ENCODE measurements around the gene NF2.

The NF2 gene

GRCh38 chr22:29695129-29695926, 91.9 kb downstream of the NF2 start:
- Histone ChIP-seq H3K4me1 (ENCODE audit: control insufficient read depth in 1 of 2, insufficient read depth in 1 of 2, low read depth in 1 of 2, low read length in 1 of 2) (no peaks in the 10 kb centered on the region), H3K27ac (no peak overlapping the region), H3K9me3 (no peaks in the 10 kb centered on the region), H3K36me3 (peaks cover 48% of the 10 kb centered on the region), H3K4me3 (ENCODE audit: low read depth in 1 of 2, low read length in 1 of 2) (no peak overlapping the region), H3K27me3 (no peaks in the 10 kb centered on the region)
- TF ChIP-seq CTCF (IDR thresholded peaks at IDR 0.05): no peak

GRCh38 chr22:29697853-29698598, 94.6 kb downstream of the NF2 start:
- H3K9me3 ChIP-seq: no peaks in the 10 kb centered on the region
- no peak overlapping the region for H3K4me3 ChIP-seq (ENCODE audit: low read depth in 1 of 2, low read length in 1 of 2)
- TF ChIP-seq CTCF (IDR thresholded peaks at IDR 0.05): no peak
- H3K36me3 ChIP-seq: peaks cover 42% of the 10 kb centered on the region
- H3K27me3 ChIP-seq: peaks cover 13% of the 10 kb centered on the region
- no peak overlapping the region for H3K27ac ChIP-seq
- peaks cover 10 to 16% of the 10 kb centered on the region in 2 experiments for H3K4me1 ChIP-seq (ENCODE audit: control insufficient read depth in 1 of 2, insufficient read depth in 1 of 2, low read depth in 1 of 2, low read length in 1 of 2)

- no peaks in the 10 kb centered on the region for H3K9me3 ChIP-seq
- H3K27me3 ChIP-seq: peaks cover 22% of the 10 kb centered on the region
- no peak overlapping the region for H3K27ac ChIP-seq
- no peak for TF ChIP-seq CTCF (IDR thresholded peaks at IDR 0.05)
- peaks cover 20% of the 10 kb centered on the region for H3K36me3 ChIP-seq
- H3K4me1 ChIP-seq (ENCODE audit: control insufficient read depth in 1 of 2, insufficient read depth in 1 of 2, low read depth in 1 of 2, low read length in 1 of 2): peaks cover 13 to 22% of the 10 kb centered on the region in 2 experiments
- no peak overlapping the region for H3K4me3 ChIP-seq (ENCODE audit: low read depth in 1 of 2, low read length in 1 of 2)
These were observed 96.9 kb downstream of the NF2 start for GRCh38 chr22:29700206-29700899.

- Histone ChIP-seq H3K27ac (no peak overlapping the region), H3K4me3 (ENCODE audit: low read depth in 1 of 2, low read length in 1 of 2) (no peak overlapping the region), H3K27me3 (peaks cover 22% of the 10 kb centered on the region), H3K36me3 (peaks cover 16% of the 10 kb centered on the region), H3K4me1 (ENCODE audit: control insufficient read depth in 1 of 2, insufficient read depth in 1 of 2, low read depth in 1 of 2, low read length in 1 of 2) (peaks cover 13 to 22% of the 10 kb centered on the region in 2 experiments), H3K9me3 (no peaks in the 10 kb centered on the region)
- TF ChIP-seq CTCF (IDR thresholded peaks at IDR 0.05): no peak
These were observed 97.4 kb downstream of the NF2 start for GRCh38 chr22:29700900-29701154.

GRCh38 chr22:29701155-29701999, 97.9 kb downstream of the NF2 start:
- TF ChIP-seq CTCF (IDR thresholded peaks at IDR 0.05): no peak
- H3K9me3 ChIP-seq: no peaks in the 10 kb centered on the region
- H3K4me1 ChIP-seq (ENCODE audit: control insufficient read depth in 1 of 2, insufficient read depth in 1 of 2, low read depth in 1 of 2, low read length in 1 of 2): peaks cover 13 to 22% of the 10 kb centered on the region in 2 experiments
- H3K27me3 ChIP-seq: peaks cover 23% of the 10 kb centered on the region
- H3K27ac ChIP-seq: no peak overlapping the region
- H3K36me3 ChIP-seq: peaks cover 12% of the 10 kb centered on the region
- H3K4me3 ChIP-seq (ENCODE audit: low read depth in 1 of 2, low read length in 1 of 2): no peak overlapping the region
